GM12878 (cell line): Measurements from ENCODE around the gene MSI2. TPM values are rescaled to one million over a fixed set of nuclear protein-coding genes. Genes with fewer than 3 reads are reported as not detected.

Experiments used
- BCL11A ChIP-seq: IDR thresholded peaks from 2 replicates; pipeline ENCODE4 v1.6.1; 2011; ENCODE audit warnings: low read depth, low read length
- E2F8 ChIP-seq: fragments of 450-650 bp; IDR thresholded peaks from 2 replicates; pipeline ENCODE4 v1.6.1; 2018; ENCODE audit warnings: mild to moderate bottlenecking, low read depth, moderate library complexity; ENCODE audit not compliant: partially characterized antibody
- EGR1 ChIP-seq, 2 experiments: IDR thresholded peaks; 1 replicate in 1 of 2; 2 replicates in 1 of 2; pipeline ENCODE4 v1.6.1; 2011 to 2012; ENCODE audit warnings: low read depth in 2 of 2, low read length in 2 of 2, borderline replicate concordance in 1 of 2, mild to moderate bottlenecking in 1 of 2, moderate library complexity in 1 of 2
- GATAD2B ChIP-seq: fragments of 450-650 bp; conservative IDR thresholded peaks from 2 replicates; pipeline ENCODE4 v1.6.1; 2017; ENCODE audit warnings: low read depth, mild to moderate bottlenecking, moderate library complexity
- HDGF ChIP-seq: fragments of 450-650 bp; IDR thresholded peaks from 2 replicates; pipeline ENCODE4 v1.6.1; 2016; ENCODE audit warnings: antibody characterized with exemption
- KDM1A ChIP-seq: fragments of 200-600 bp; sonication (generic); IDR thresholded peaks from 2 replicates; pipeline ENCODE4 v1.6.1; 2016; ENCODE audit warnings: borderline replicate concordance
- NRF1 ChIP-seq: conservative IDR thresholded peaks from 2 replicates; pipeline ENCODE4 v1.6.1; 2011; ENCODE audit warnings: mild to moderate bottlenecking, low read depth, low read length, improper control_type of control experiment
- PKNOX1 ChIP-seq: fragments of 450-650 bp; IDR thresholded peaks from 2 replicates; pipeline ENCODE4 v1.6.1; 2016; ENCODE audit warnings: mild to moderate bottlenecking
- SP1 ChIP-seq: IDR thresholded peaks from one replicate; pipeline ENCODE4 v1.6.1; 2011; ENCODE audit warnings: low read depth, low read length
- SPI1 ChIP-seq: IDR thresholded peaks from 2 replicates; pipeline ENCODE4 v1.6.1; 2011; ENCODE audit warnings: low read depth, mild to moderate bottlenecking, low read length, moderate library complexity, borderline replicate concordance; ENCODE audit not compliant: insufficient read depth
- SRF ChIP-seq, 2 experiments: IDR thresholded peaks; 2 replicates each; pipeline ENCODE4 v1.6.1; 2011; ENCODE audit warnings: low read depth in 2 of 2, low read length in 2 of 2, mild to moderate bottlenecking in 1 of 2, moderate library complexity in 1 of 2
- USF1 ChIP-seq: IDR thresholded peaks from 2 replicates; pipeline ENCODE4 v1.6.1; 2011; ENCODE audit warnings: borderline replicate concordance, low read depth, mild to moderate bottlenecking, moderate library complexity, mixed read lengths, low read length; ENCODE audit not compliant: insufficient read depth; ENCODE audit errors: extremely low read length
- polyA plus RNA-seq, 11 experiments: library from polyadenylated mRNA; depleted of rRNA in 4 of 11; unstranded in 6 of 11; stranded (reverse) in 5 of 11; fragments of >200 nt; fragmentation: Nextera tagmentation in 4 of 11; fragmentation: Illumina TruSeq in 1 of 11; extraction: Ambion mirVana in 4 of 11; extraction: Trizol in 1 of 11; gene quantifications; 1 replicate in 1 of 11; 2 replicates in 10 of 11; pipeline versions ENCODE4 v1.2.1 to v1.2.3, GENCODE V29; 2011 to 2016; ENCODE audit warnings: inconsistent platforms in 2 of 11, missing spikeins in 2 of 11, low read depth in 1 of 11
- total RNA-seq, 4 experiments: library from RNA; depleted of rRNA in 3 of 4; stranded (reverse); fragments of >200 nt in 3 of 4; fragmentation: Illumina TruSeq in 1 of 4; extraction: Trizol in 1 of 4; gene quantifications; 2 replicates each; pipeline versions ENCODE4 v1.2.1 to v1.2.3, GENCODE V29; 2013 to 2021

Gene MSI2
- total and polyA plus RNA-seq, 10 of the 15 experiments (the other 5 are each of a cell fraction or from before 2014, with no cell fraction given): 6.1 to 76.1 (median 42.0) TPM

- TF ChIP-seq E2F8 (no peak), USF1 (no peak), GATAD2B (no peak), NRF1 (no peak), SP1 (no peak), PKNOX1 (no peak), BCL11A (no peak), EGR1 (IDR thresholded peaks at IDR 0.05; ENCODE audit: borderline replicate concordance in 1 of 2, low read depth in 2 of 2, low read length in 2 of 2) (no peak), SPI1 (no peak), HDGF (no peak), KDM1A (no peak), SRF (IDR thresholded peaks at IDR 0.05; ENCODE audit: low read depth in 2 of 2, low read length in 2 of 2) (no peak)
Measured at GRCh38 chr17:57708410-57708809, 452.1 kb downstream of the MSI2 start (continued).
